ENCODE data around the gene KRTAP10-12. TPM values are rescaled to one million over a fixed set of nuclear protein-coding genes. Genes with fewer than 3 reads are reported as not detected.
"Not testable (repeated sequence)": the region's sequence is repeated elsewhere in the genome, so short reads cannot be mapped to it uniquely, and the experiment has no call there.

Gene KRTAP10-12
- not detected in 2 replicates for total RNA-seq
- not detected in 2 replicates for polyA plus RNA-seq

GRCh38 chr21:44697172-44697810 is at the start of gene KRTAP10-12:
Gene KRTAP10-12 (plus strand): TSS chr21:44697172. CDS start chr21:44697202, 30 bp downstream.
- H3K4me2 ChIP-seq; H3K4me1 ChIP-seq (ENCODE audit: insufficient read depth); H3K36me3 ChIP-seq (replicated peaks; ENCODE audit: insufficient read depth, low read depth); DNase-seq (ENCODE audit: low spot score); H2AFZ ChIP-seq; H3K9me3 ChIP-seq (ENCODE audit: low read depth); H4K20me1 ChIP-seq (ENCODE audit: insufficient read depth, poor library complexity, severe bottlenecking); H3K4me3 ChIP-seq; H3K27ac ChIP-seq; H3K9me2 ChIP-seq (replicated peaks; ENCODE audit: insufficient read depth); H3K79me2 ChIP-seq: not testable (repeated sequence)
- H3K27me3 ChIP-seq: peaks cover 24% of the 10 kb centered on the region
- WGBS (ENCODE audit: low lambda C conversion rate, missing lambda C conversion rate): 69% methylated on average over 14 of the region's 21 CpGs

GRCh38 chr21:44647222-44647552 is 49.8 kb upstream of the KRTAP10-12 start:
- WGBS (ENCODE audit: low lambda C conversion rate, missing lambda C conversion rate): 68% methylated on average over 8 of the region's 8 CpGs
- Histone ChIP-seq H3K9me2 (replicated peaks; ENCODE audit: insufficient read depth) (no peaks in the 10 kb centered on the region), H3K79me2 (no peaks in the 10 kb centered on the region), H3K4me1 (ENCODE audit: insufficient read depth) (no peaks in the 10 kb centered on the region), H3K27ac (no peak overlapping the region), H4K20me1 (ENCODE audit: insufficient read depth, poor library complexity, severe bottlenecking) (no peaks in the 10 kb centered on the region), H3K4me3 (no peak overlapping the region), H2AFZ (no peak overlapping the region), H3K9me3 (ENCODE audit: low read depth) (peaks cover 4% of the 10 kb centered on the region), H3K4me2 (no peak overlapping the region), H3K27me3 (no peaks in the 10 kb centered on the region), H3K36me3 (replicated peaks; ENCODE audit: insufficient read depth, low read depth) (no peaks in the 10 kb centered on the region)
- TF ChIP-seq EZH2phosphoT487 (IDR thresholded peaks at IDR 0.05; ENCODE audit: low read depth, severe bottlenecking, unreplicated experiment): no peak
- no peak for TF ChIP-seq CTCF (IDR thresholded peaks at IDR 0.05; ENCODE audit: poor library complexity)
- TF ChIP-seq EZH2 (IDR thresholded peaks at IDR 0.05; ENCODE audit: borderline replicate concordance): no peak
- DNase-seq (ENCODE audit: low spot score): no peak

- H3K36me3 ChIP-seq (replicated peaks; ENCODE audit: insufficient read depth, low read depth): no peaks in the 10 kb centered on the region
- H3K4me3 ChIP-seq: no peak overlapping the region
- H3K9me3 ChIP-seq (ENCODE audit: low read depth): peaks cover 4% of the 10 kb centered on the region
- TF ChIP-seq EZH2 (IDR thresholded peaks at IDR 0.05; ENCODE audit: borderline replicate concordance) (no peak), EZH2phosphoT487 (IDR thresholded peaks at IDR 0.05; ENCODE audit: low read depth, severe bottlenecking, unreplicated experiment) (no peak), CTCF (IDR thresholded peaks at IDR 0.05; ENCODE audit: poor library complexity) (no peak)
- H2AFZ ChIP-seq: no peak overlapping the region
- H3K4me1 ChIP-seq (ENCODE audit: insufficient read depth): no peaks in the 10 kb centered on the region
- no peaks in the 10 kb centered on the region for H4K20me1 ChIP-seq (ENCODE audit: insufficient read depth, poor library complexity, severe bottlenecking)
- WGBS (ENCODE audit: low lambda C conversion rate, missing lambda C conversion rate): 89% methylated on average over 33 of the region's 33 CpGs
- no peaks in the 10 kb centered on the region for H3K9me2 ChIP-seq (replicated peaks; ENCODE audit: insufficient read depth)
- no peaks in the 10 kb centered on the region for H3K79me2 ChIP-seq
- no peak for DNase-seq (ENCODE audit: low spot score)
- no peaks in the 10 kb centered on the region for H3K27me3 ChIP-seq
- H3K27ac ChIP-seq: no peak overlapping the region
- H3K4me2 ChIP-seq: no peak overlapping the region
Measured at GRCh38 chr21:44648557-44649311, 48.2 kb upstream of the KRTAP10-12 start.

GRCh38 chr21:44649521-44650100 is 47.4 kb upstream of the KRTAP10-12 start:
- Histone ChIP-seq H3K9me2 (replicated peaks; ENCODE audit: insufficient read depth) (no peaks in the 10 kb centered on the region), H2AFZ (no peak overlapping the region), H3K36me3 (replicated peaks; ENCODE audit: insufficient read depth, low read depth) (no peaks in the 10 kb centered on the region), H3K27me3 (no peaks in the 10 kb centered on the region), H3K9me3 (ENCODE audit: low read depth) (peaks cover under 1% of the 10 kb centered on the region), H3K4me1 (ENCODE audit: insufficient read depth) (no peaks in the 10 kb centered on the region), H3K4me2 (no peak overlapping the region), H3K27ac (no peak overlapping the region), H3K79me2 (no peaks in the 10 kb centered on the region), H3K4me3 (no peak overlapping the region), H4K20me1 (ENCODE audit: insufficient read depth, poor library complexity, severe bottlenecking) (no peaks in the 10 kb centered on the region)
- TF ChIP-seq EZH2 (IDR thresholded peaks at IDR 0.05; ENCODE audit: borderline replicate concordance): no peak
- no peak for TF ChIP-seq CTCF (IDR thresholded peaks at IDR 0.05; ENCODE audit: poor library complexity)
- TF ChIP-seq EZH2phosphoT487 (IDR thresholded peaks at IDR 0.05; ENCODE audit: low read depth, severe bottlenecking, unreplicated experiment): no peak
- 91% methylated on average over 18 of the region's 18 CpGs for WGBS (ENCODE audit: low lambda C conversion rate, missing lambda C conversion rate)
- no peak for DNase-seq (ENCODE audit: low spot score)
